Activated naive CD8-positive, alpha-beta T cell treated with anti-CD3 and anti-CD28 coated beads, Interleukin-2, amount 50 U/mL, for 24 hours (primary cell): ENCODE data around the gene UCHL1.
"Not testable (repeated sequence)": the region's sequence is repeated elsewhere in the genome, so short reads cannot be mapped to it uniquely, and the experiment has no call there.

Experiments used
- ATAC-seq: fragments of 150-1000 bp; cut with Tn5 transposase; one replicate; pipeline ENCODE4 v1.10.0; 2021
- DNase-seq: peaks from one replicate; pipeline ENCODE4 v3.0.0; 2021
- H3K27ac Mint-ChIP-seq: one replicate; pipeline ENCODE4 v1.8.0; 2021; ENCODE audit warnings: mild to moderate bottlenecking, mixed read lengths
- H3K27me3 Mint-ChIP-seq: one replicate; pipeline ENCODE4 v1.8.0; 2021; ENCODE audit warnings: mixed read lengths
- H3K36me3 Mint-ChIP-seq: one replicate; pipeline ENCODE4 v1.8.0; 2021; ENCODE audit warnings: low read depth, mixed read lengths
- H3K4me1 Mint-ChIP-seq: one replicate; pipeline ENCODE4 v1.8.0; 2021; ENCODE audit warnings: mixed read lengths
- H3K4me3 Mint-ChIP-seq: one replicate; pipeline ENCODE4 v1.8.0; 2021; ENCODE audit warnings: mild to moderate bottlenecking, moderate library complexity, mixed read lengths
- H3K9me3 Mint-ChIP-seq: one replicate; pipeline ENCODE4 v1.8.0; 2021; ENCODE audit warnings: mixed read lengths

The UCHL1 gene

GRCh38 chr4:41290479-41290878, 33.8 kb downstream of the UCHL1 start:
- Mint-ChIP-seq H3K27me3 (no peaks in the 10 kb centered on the region), H3K36me3 (peaks cover 3% of the 10 kb centered on the region), H3K9me3 (peaks cover 14% of the 10 kb centered on the region), H3K4me3 (no peak overlapping the region), H3K27ac (no peak overlapping the region), H3K4me1 (no peaks in the 10 kb centered on the region)
- ATAC-seq (no peak), DNase-seq (no peak)

DNA sequence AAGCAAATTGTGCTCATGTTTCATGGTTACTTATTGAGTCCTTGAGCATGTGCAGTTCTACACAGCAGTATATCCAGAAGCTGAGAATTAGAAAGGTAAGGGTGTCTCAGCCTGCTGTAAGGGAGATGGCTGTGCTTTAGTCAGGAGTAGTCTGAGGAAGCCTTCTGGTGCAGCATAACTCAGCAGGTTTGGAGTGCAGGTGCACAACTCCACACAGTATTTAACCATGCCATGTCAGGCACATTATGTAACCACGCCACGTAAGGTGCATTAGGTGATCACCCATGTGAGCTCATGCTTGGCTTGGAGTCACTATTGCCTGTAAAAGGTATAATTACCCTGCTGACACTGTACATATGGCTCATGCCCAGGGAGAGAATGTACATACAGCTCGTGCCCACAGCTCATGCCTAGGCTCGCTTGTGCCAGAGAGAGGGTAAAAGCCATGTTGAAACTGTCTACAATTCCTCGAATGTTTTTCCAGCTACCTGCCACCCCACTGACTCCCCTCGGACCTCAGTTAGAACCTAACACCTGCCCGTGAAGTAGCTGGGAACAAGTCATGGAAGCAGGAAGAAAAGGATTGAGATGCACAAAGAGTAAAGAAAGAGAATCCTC, 37.8 kb downstream of the UCHL1 start:
- Mint-ChIP-seq H3K4me3 (no peak overlapping the region), H3K4me1 (no peaks in the 10 kb centered on the region), H3K27me3 (no peaks in the 10 kb centered on the region), H3K9me3 (peaks cover 14% of the 10 kb centered on the region), H3K36me3 (peaks cover 3% of the 10 kb centered on the region), H3K27ac (no peak overlapping the region)
- ATAC-seq (no peak), DNase-seq (no peak)

DNA sequence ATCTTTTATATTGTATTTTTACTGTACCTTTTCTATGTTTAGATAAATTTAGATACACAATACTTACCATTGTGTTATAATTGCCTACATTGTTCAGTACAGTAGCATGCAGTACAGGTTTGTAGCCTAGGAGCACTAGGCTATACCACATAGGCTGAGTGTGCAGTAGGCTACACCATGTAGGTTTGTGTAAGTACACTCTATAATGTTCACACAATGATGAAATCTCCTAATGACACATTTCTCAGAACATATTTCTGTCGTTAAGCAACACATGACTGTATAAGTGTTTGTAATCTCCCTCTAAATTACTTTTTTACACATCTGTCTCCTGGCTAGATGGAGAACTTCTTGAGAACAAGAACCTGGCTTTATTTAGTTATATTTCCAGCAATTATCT, 40.3 kb downstream of the UCHL1 start:
- H3K27ac Mint-ChIP-seq = no peak overlapping the region
- H3K4me3 Mint-ChIP-seq = no peak overlapping the region
- no peaks in the 10 kb centered on the region for H3K27me3 Mint-ChIP-seq
- no peaks in the 10 kb centered on the region for H3K4me1 Mint-ChIP-seq
- peaks cover 14% of the 10 kb centered on the region for H3K9me3 Mint-ChIP-seq
- DNase-seq (no peak), ATAC-seq (no peak)
- peaks cover 3% of the 10 kb centered on the region for H3K36me3 Mint-ChIP-seq

DNA sequence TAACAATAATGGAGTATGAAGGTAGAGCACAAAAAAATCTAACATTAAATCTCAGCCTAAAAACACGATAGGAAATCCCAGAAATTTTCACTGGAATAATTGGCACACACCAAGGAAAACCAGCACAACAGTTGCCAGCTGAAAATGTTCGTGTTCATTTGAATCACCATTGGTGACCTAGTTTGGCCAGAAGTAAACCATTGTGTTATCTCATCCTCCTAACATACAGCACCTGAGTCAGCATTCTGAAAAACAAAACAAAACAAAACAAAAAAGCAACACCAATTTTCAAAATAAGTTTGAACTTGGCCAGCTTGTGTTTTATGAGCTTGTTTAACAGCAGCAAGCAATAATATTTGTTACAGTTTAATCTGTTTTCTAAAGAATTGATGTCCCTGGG, 41.1 kb downstream of the UCHL1 start:
- H3K27me3 Mint-ChIP-seq = no peaks in the 10 kb centered on the region
- H3K36me3 Mint-ChIP-seq = peaks cover 3% of the 10 kb centered on the region
- no peak overlapping the region for H3K4me3 Mint-ChIP-seq
- H3K4me1 Mint-ChIP-seq = no peaks in the 10 kb centered on the region
- no peak for DNase-seq
- H3K27ac Mint-ChIP-seq = no peak overlapping the region
- H3K9me3 Mint-ChIP-seq = peaks cover 12% of the 10 kb centered on the region
- no peak for ATAC-seq

- Mint-ChIP-seq H3K27me3 (no peaks in the 10 kb centered on the region), H3K36me3 (no peaks in the 10 kb centered on the region), H3K4me1 (no peaks in the 10 kb centered on the region), H3K27ac (no peak overlapping the region), H3K9me3 (peaks cover 4% of the 10 kb centered on the region), H3K4me3 (no peak overlapping the region)
- no peak for ATAC-seq
- DNase-seq = no peak
Observed at GRCh38 chr4:41299486-41299885, 42.8 kb downstream of the UCHL1 start.

DNA sequence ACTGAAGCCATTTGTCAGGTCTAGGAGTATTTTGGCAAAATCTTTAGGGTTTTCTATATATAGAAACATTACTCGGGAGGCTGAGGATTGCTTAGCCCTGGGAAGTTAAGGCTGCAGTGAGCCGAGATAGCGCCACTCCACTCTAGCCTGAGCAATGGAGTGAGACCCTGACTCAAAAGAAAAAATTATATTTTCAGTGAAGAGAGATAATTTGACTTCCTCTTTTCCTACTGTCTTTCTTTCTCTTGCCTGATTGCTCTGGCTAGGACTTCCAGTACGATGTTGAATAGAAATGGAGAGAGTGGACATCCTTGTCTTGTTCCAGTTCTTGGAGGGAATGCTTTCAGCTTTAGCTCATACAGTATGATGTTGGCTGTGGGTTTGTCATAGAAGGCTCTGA, 44.4 kb downstream of the UCHL1 start:
- no peaks in the 10 kb centered on the region for H3K27me3 Mint-ChIP-seq
- DNase-seq (no peak), ATAC-seq (no peak)
- no peaks in the 10 kb centered on the region for H3K36me3 Mint-ChIP-seq
- no peak overlapping the region for H3K4me3 Mint-ChIP-seq
- H3K4me1 Mint-ChIP-seq = no peaks in the 10 kb centered on the region
- H3K9me3 Mint-ChIP-seq = no peaks in the 10 kb centered on the region
- no peak overlapping the region for H3K27ac Mint-ChIP-seq

GRCh38 chr4:41303372-41304118, 46.8 kb downstream of the UCHL1 start:
- H3K4me3 Mint-ChIP-seq = no peak overlapping the region
- H3K27me3 Mint-ChIP-seq = no peaks in the 10 kb centered on the region
- H3K4me1 Mint-ChIP-seq = no peaks in the 10 kb centered on the region
- H3K27ac Mint-ChIP-seq = no peak overlapping the region
- ATAC-seq = no peak
- DNase-seq = no peak
- no peaks in the 10 kb centered on the region for H3K36me3 Mint-ChIP-seq
- no peaks in the 10 kb centered on the region for H3K9me3 Mint-ChIP-seq

- H3K27ac Mint-ChIP-seq = no peak overlapping the region
- H3K4me1 Mint-ChIP-seq = no peaks in the 10 kb centered on the region
- peaks cover 2% of the 10 kb centered on the region for H3K27me3 Mint-ChIP-seq
- no peaks in the 10 kb centered on the region for H3K9me3 Mint-ChIP-seq
- H3K4me3 Mint-ChIP-seq = no peak overlapping the region
- DNase-seq = no peak
- no peaks in the 10 kb centered on the region for H3K36me3 Mint-ChIP-seq
- no peak for ATAC-seq
Observed at GRCh38 chr4:41304221-41304620, 47.5 kb downstream of the UCHL1 start.

- H3K27ac Mint-ChIP-seq = no peak overlapping the region
- DNase-seq (no peak), ATAC-seq (no peak)
- no peak overlapping the region for H3K4me3 Mint-ChIP-seq
- peaks cover 3% of the 10 kb centered on the region for H3K27me3 Mint-ChIP-seq
- no peaks in the 10 kb centered on the region for H3K36me3 Mint-ChIP-seq
- H3K9me3 Mint-ChIP-seq = no peaks in the 10 kb centered on the region
- no peaks in the 10 kb centered on the region for H3K4me1 Mint-ChIP-seq
Observed at GRCh38 chr4:41305476-41305875, 48.7 kb downstream of the UCHL1 start.

- Mint-ChIP-seq H3K36me3 (no peaks in the 10 kb centered on the region), H3K27ac (no peak overlapping the region), H3K4me3 (no peak overlapping the region), H3K9me3 (peaks cover 8% of the 10 kb centered on the region), H3K4me1 (no peaks in the 10 kb centered on the region), H3K27me3 (peaks cover 3% of the 10 kb centered on the region)
- ATAC-seq = no peak
- DNase-seq = no peak
Observed at GRCh38 chr4:41307638-41308037, 50.9 kb downstream of the UCHL1 start.

- H3K27me3 Mint-ChIP-seq = peaks cover 3% of the 10 kb centered on the region
- H3K4me3 Mint-ChIP-seq = no peak overlapping the region
- H3K9me3 Mint-ChIP-seq = peaks cover 8% of the 10 kb centered on the region
- H3K36me3 Mint-ChIP-seq = no peaks in the 10 kb centered on the region
- DNase-seq (no peak), ATAC-seq (no peak)
- H3K27ac Mint-ChIP-seq = no peak overlapping the region
- no peaks in the 10 kb centered on the region for H3K4me1 Mint-ChIP-seq
Observed at GRCh38 chr4:41308398-41308797, 51.7 kb downstream of the UCHL1 start.

DNA sequence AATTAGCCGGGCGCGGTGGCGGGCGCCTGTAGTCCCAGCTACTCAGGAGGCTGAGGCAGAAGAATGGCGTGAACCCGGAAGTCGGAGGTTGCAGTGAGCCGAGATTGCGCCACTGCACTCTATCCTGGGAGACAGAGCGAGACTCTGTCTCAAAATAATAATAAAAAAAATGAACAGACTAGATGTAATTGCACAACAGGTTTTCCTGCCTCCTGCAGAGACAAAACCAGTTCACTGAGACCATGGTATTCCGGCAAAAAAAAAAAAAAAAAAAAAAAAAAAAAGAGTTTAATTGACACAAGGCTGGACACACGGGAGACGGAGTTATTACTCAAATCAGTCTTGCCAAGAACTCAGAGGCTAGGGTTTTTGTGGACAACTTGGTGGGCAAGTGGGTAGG, 58.7 kb downstream of the UCHL1 start:
- H3K9me3 Mint-ChIP-seq, H3K36me3 Mint-ChIP-seq, H3K4me3 Mint-ChIP-seq, H3K4me1 Mint-ChIP-seq, DNase-seq, H3K27me3 Mint-ChIP-seq, ATAC-seq, H3K27ac Mint-ChIP-seq: not testable (repeated sequence)

DNA sequence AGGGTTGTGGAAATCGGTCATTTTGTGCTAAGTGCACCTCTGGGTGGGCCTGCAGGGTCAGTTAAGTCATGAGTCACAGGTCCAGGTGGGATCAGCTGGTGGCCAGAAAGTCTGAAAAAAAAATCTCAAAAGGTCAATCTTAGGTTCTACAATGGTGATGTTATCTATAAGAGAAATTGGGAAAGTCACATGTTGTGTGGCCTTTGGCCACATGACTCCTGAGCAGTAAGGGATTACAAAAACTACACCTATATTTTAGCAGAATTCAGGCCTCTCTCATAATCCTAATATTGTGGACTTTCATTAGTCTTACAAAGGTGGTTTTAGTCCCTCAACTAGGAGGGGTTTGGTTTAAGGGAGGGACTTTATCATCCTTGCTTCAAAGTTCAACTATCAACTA, 59.1 kb downstream of the UCHL1 start:
- H3K27ac Mint-ChIP-seq = no peak overlapping the region
- peaks cover 4% of the 10 kb centered on the region for H3K9me3 Mint-ChIP-seq
- no peak overlapping the region for H3K4me3 Mint-ChIP-seq
- H3K27me3 Mint-ChIP-seq = peaks cover 5% of the 10 kb centered on the region
- ATAC-seq (no peak), DNase-seq (no peak)
- no peaks in the 10 kb centered on the region for H3K36me3 Mint-ChIP-seq
- no peaks in the 10 kb centered on the region for H3K4me1 Mint-ChIP-seq
